H1 (cell line): ENCODE results near the gene C12orf76. TPM values are rescaled to one million over a fixed set of nuclear protein-coding genes. Genes with fewer than 3 reads are reported as not detected.

Experiments
- CTCF ChIA-PET: fragments of 300-600 bp; sonication (Branson Sonifier 250); formaldehyde crosslinking; loops from one replicate; lab custom pipeline; 2021; ENCODE audit not compliant: partially characterized antibody; lab: Charles Lee
- POLR2A ChIA-PET: fragments of 300-600 bp; sonication (Branson Sonifier 250); formaldehyde crosslinking; loops from one replicate; lab custom pipeline; 2021; ENCODE audit warnings: inconsistent platforms; ENCODE audit not compliant: partially characterized antibody; lab: Charles Lee
- DNase-seq, 2 experiments: peaks; one replicate each; pipeline versions ENCODE4 v3.0.0 to v3.0.0-alpha.2; 2010 to 2022; ENCODE audit warnings: low spot score in 2 of 2, low read depth in 1 of 2, mixed read lengths in 1 of 2
- FAIRE-seq: peaks from 2 replicates; lab custom pipeline; 2011; peaks lifted over from hg19 to GRCh38; lab: Jason Lieb, UNC
- H2AFZ ChIP-seq: 2 replicates; pipeline ENCODE4 v1.8.1; 2012; ENCODE audit warnings: low read length, inconsistent platforms
- H2AK5ac ChIP-seq: 2 replicates; pipeline ENCODE4 v1.6.1; 2013; ENCODE audit warnings: low read depth, low read length
- H2BK120ac ChIP-seq: replicated peaks from 2 replicates; pipeline ENCODE3; 2013; ENCODE audit warnings: low read depth, low read length, inconsistent platforms
- H2BK12ac ChIP-seq: 2 replicates; pipeline ENCODE4 v1.6.1; 2013; ENCODE audit warnings: low read depth, low read length
- H2BK15ac ChIP-seq: 2 replicates; pipeline ENCODE4 v1.6.1; 2013; ENCODE audit warnings: low read length
- H2BK20ac ChIP-seq: 2 replicates; pipeline ENCODE4 v1.6.1; 2013; ENCODE audit warnings: low read length
- H2BK5ac ChIP-seq: 2 replicates; pipeline ENCODE4 v1.6.1; 2013; ENCODE audit warnings: low read depth, low read length
- H3K14ac ChIP-seq: 2 replicates; pipeline ENCODE4 v1.6.1; 2013; ENCODE audit warnings: inconsistent platforms; ENCODE audit not compliant: insufficient read length
- H3K18ac ChIP-seq: 2 replicates; pipeline ENCODE4 v1.6.1; 2013; ENCODE audit warnings: low read length; ENCODE audit errors: extremely low read depth
- H3K23ac ChIP-seq: 2 replicates; pipeline ENCODE4 v1.6.1; 2013; ENCODE audit warnings: inconsistent platforms; ENCODE audit not compliant: insufficient read length
- H3K23me2 ChIP-seq: 2 replicates; pipeline ENCODE4 v1.6.1; 2013; ENCODE audit warnings: low read depth, low read length
- H3K27ac ChIP-seq: 2 replicates; pipeline ENCODE4 v1.6.1; 2011; ENCODE audit warnings: low read depth, low read length, inconsistent platforms
- H3K27me3 ChIP-seq, 4 experiments: replicated peaks in 1 of 4; 1 replicate in 1 of 4; 2 replicates in 3 of 4; pipeline versions ENCODE4 v1.6.1 to v1.8.1; 2011 to 2013; ENCODE audit warnings: low read length in 3 of 4, mild to moderate bottlenecking in 3 of 4, inconsistent platforms in 2 of 4, mixed read lengths in 2 of 4, moderate library complexity in 1 of 4; ENCODE audit not compliant: control insufficient read depth in 3 of 4, insufficient read depth in 3 of 4; ENCODE audit errors: extremely low read depth in 1 of 4
- H3K36me3 ChIP-seq, 4 experiments: 2 replicates each; pipeline versions ENCODE4 v1.6.1 to v1.8.1; 2011 to 2013; ENCODE audit warnings: mild to moderate bottlenecking in 4 of 4, low read length in 3 of 4, moderate library complexity in 2 of 4, control low read depth in 1 of 4, inconsistent platforms in 1 of 4; ENCODE audit not compliant: insufficient read depth in 4 of 4, control insufficient read depth in 2 of 4
- H3K4ac ChIP-seq: replicated peaks from 2 replicates; pipeline ENCODE3; 2013; ENCODE audit warnings: low read length, low read depth, mixed read lengths, inconsistent platforms; ENCODE audit not compliant: insufficient read length
- H3K4me1 ChIP-seq, 4 experiments: replicated peaks in 1 of 4; 1 replicate in 1 of 4; 2 replicates in 3 of 4; pipeline versions ENCODE4 v1.6.1 to v1.8.1; 2011 to 2013; ENCODE audit warnings: low read length in 3 of 4, inconsistent platforms in 2 of 4, mixed read lengths in 1 of 4; ENCODE audit not compliant: insufficient read depth in 4 of 4, control insufficient read depth in 3 of 4
- H3K4me2 ChIP-seq, 2 experiments: 2 replicates each; pipeline versions ENCODE4 v1.6.1 to v1.8.1; 2011 to 2013; ENCODE audit warnings: low read depth in 2 of 2, low read length in 2 of 2, control low read depth in 1 of 2, inconsistent platforms in 1 of 2, mild to moderate bottlenecking in 1 of 2; ENCODE audit not compliant: insufficient read depth in 1 of 2
- H3K4me3 ChIP-seq, 4 experiments: fragments of 200-600, 300-600 bp in 1 of 4; sonication (generic), shearing (Covaris generic), sonication (Bioruptor Twin) in 1 of 4; 2 replicates each; pipeline versions ENCODE4 v1.5.1 to v1.8.1; 2011 to 2016; ENCODE audit warnings: low read length in 4 of 4, low read depth in 3 of 4, control low read depth in 2 of 4, inconsistent platforms in 2 of 4, mild to moderate bottlenecking in 2 of 4, mixed read lengths in 1 of 4, moderate library complexity in 1 of 4; ENCODE audit not compliant: insufficient read depth in 2 of 4; ENCODE audit errors: extremely low read depth in 1 of 4
- H3K56ac ChIP-seq: replicated peaks from 2 replicates; pipeline ENCODE3; 2013; ENCODE audit warnings: low read depth, mild to moderate bottlenecking, mixed read lengths, low read length, inconsistent platforms; ENCODE audit not compliant: insufficient read length
- H3K79me1 ChIP-seq: 2 replicates; pipeline ENCODE4 v1.6.1; 2013; ENCODE audit warnings: low read depth, low read length, control low read depth
- H3K79me2 ChIP-seq, 2 experiments: 2 replicates each; pipeline versions ENCODE4 v1.6.1 to v1.8.1; 2012 to 2013; ENCODE audit warnings: low read length in 2 of 2, mild to moderate bottlenecking in 2 of 2, inconsistent platforms in 1 of 2; ENCODE audit not compliant: insufficient read depth in 2 of 2, control insufficient read depth in 1 of 2
- H3K9ac ChIP-seq, 4 experiments: replicated peaks in 1 of 4; 1 replicate in 1 of 4; 2 replicates in 3 of 4; pipeline versions ENCODE4 v1.6.1 to v1.8.1; 2011 to 2013; ENCODE audit warnings: low read depth in 3 of 4, low read length in 3 of 4, control low read depth in 2 of 4, mild to moderate bottlenecking in 2 of 4, moderate library complexity in 2 of 4, inconsistent platforms in 1 of 4; ENCODE audit errors: extremely low read depth in 1 of 4
- H3K9me3 ChIP-seq, 2 experiments: 2 replicates each; pipeline versions ENCODE4 v1.6.1 to v1.8.1; 2012 to 2013; ENCODE audit warnings: mild to moderate bottlenecking in 2 of 2, moderate library complexity in 2 of 2, control low read depth in 1 of 2, inconsistent platforms in 1 of 2, low read depth in 1 of 2, low read length in 1 of 2, mixed read lengths in 1 of 2; ENCODE audit not compliant: insufficient read depth in 2 of 2
- H4K20me1 ChIP-seq, 2 experiments: replicated peaks in 1 of 2; 2 replicates each; pipeline versions ENCODE3 to v1.8.1; 2011 to 2013; ENCODE audit warnings: inconsistent platforms in 2 of 2, low read length in 2 of 2, mild to moderate bottlenecking in 1 of 2; ENCODE audit not compliant: insufficient read depth in 2 of 2, control insufficient read depth in 1 of 2
- H4K5ac ChIP-seq: 2 replicates; pipeline ENCODE4 v1.6.1; 2013; ENCODE audit warnings: low read length, low read depth, mixed read lengths, inconsistent platforms; ENCODE audit not compliant: insufficient read length
- H4K8ac ChIP-seq: 2 replicates; pipeline ENCODE4 v1.8.0; 2013; ENCODE audit warnings: mild to moderate bottlenecking, moderate library complexity, low read length, inconsistent platforms; ENCODE audit not compliant: insufficient read depth; ENCODE audit errors: extremely low read depth
- H4K91ac ChIP-seq: replicated peaks from 2 replicates; pipeline ENCODE3; 2013; ENCODE audit warnings: low read length, mixed read lengths, inconsistent platforms; ENCODE audit not compliant: insufficient read length
- ATF2 ChIP-seq: IDR thresholded peaks from 2 replicates; pipeline ENCODE4 v1.6.1; 2012; ENCODE audit warnings: low read length, inconsistent platforms
- ATF3 ChIP-seq: IDR thresholded peaks from 2 replicates; pipeline ENCODE4 v1.6.1; 2011; ENCODE audit warnings: low read depth, mild to moderate bottlenecking, low read length; ENCODE audit not compliant: insufficient read depth
- BACH1 ChIP-seq: IDR thresholded peaks from 2 replicates; pipeline ENCODE4 v1.6.1; 2012; ENCODE audit warnings: low read length, improper control_type of control experiment
- CBX8 ChIP-seq: fragments of 300-800, 300-1000 bp; sonication (generic); IDR thresholded peaks from 2 replicates; pipeline ENCODE4 v1.7.1; 2016; ENCODE audit warnings: low read depth, low read length, borderline replicate concordance
- CHD1 ChIP-seq: IDR thresholded peaks from 2 replicates; pipeline ENCODE4 v1.6.1; 2012; ENCODE audit warnings: low read depth, low read length, improper control_type of control experiment
- WGBS, 2 experiments: shearing (Covaris generic) in 1 of 2; methylation state at CpG; one replicate each; pipeline versions ENCODE4 v1.1.6 to v1.1.7; 2013 to 2015; ENCODE audit warnings: low lambda C conversion rate in 2 of 2, mixed read lengths in 2 of 2, inconsistent platforms in 1 of 2, low coverage in 1 of 2, missing lambda C conversion rate in 1 of 2; ENCODE audit not compliant: insufficient replicate concordance in 2 of 2, insufficient coverage in 1 of 2, insufficient read length in 1 of 2; ENCODE audit errors: extremely low coverage in 1 of 2, missing lambda C conversion rate in 1 of 2; 5-methylcytosine and 5-hydroxymethylcytosine counted together
- polyA plus RNA-seq, 7 experiments: library from polyadenylated mRNA; depleted of rRNA in 3 of 7; stranded (reverse) in 5 of 7; unstranded in 2 of 7; fragments of >200 nt in 5 of 7; fragments of 200-250 nt in 2 of 7; gene quantifications; 1 replicate in 5 of 7; 2 replicates in 1 of 7; 4 replicates in 1 of 7; pipeline versions ENCODE4 v1.2.1 to v1.2.3, GENCODE V29; 2011 to 2013; ENCODE audit warnings: missing spikeins in 2 of 7, mixed read lengths in 2 of 7
- total RNA-seq: library from RNA; stranded (reverse); fragmentation: NEBNext Ultra II Directional; extraction: Animal tissue kit (Norgen Biotek cat#: 25700); gene quantifications from 2 replicates; pipeline ENCODE4 v1.2.1, GENCODE V29; 2021

The C12orf76 gene
- total and polyA plus RNA-seq, 2 of the 8 experiments (the other 6 are each of a cell fraction or from before 2014, with no cell fraction given), result 14.4 to 18.6 TPM

GRCh38 chr12:110042264-110042663 is 6.1 kb downstream of the C12orf76 start:
- H3K9me3 ChIP-seq, result no peaks in the 10 kb centered on the region
- no peak overlapping the region for H2BK12ac ChIP-seq
- no peak overlapping the region for H3K18ac ChIP-seq
- DNase-seq (no peak), FAIRE-seq (no peak)
- no peak overlapping the region for H2BK5ac ChIP-seq
- no peak overlapping the region for H2AFZ ChIP-seq
- no peak overlapping the region for H4K5ac ChIP-seq
- H3K9ac ChIP-seq, result no peak overlapping the region
- 0 out of 2 replicates have a peak, but pooled peaks cover 2% of the 10 kb centered on the region for H3K23me2 ChIP-seq
- POLR2A ChIA-PET, result interaction anchor here (0.7 kb wide), 1 partner anchor 40 kb away, joined by 4 read pairs; no protein-coding TSS in a partner anchor
- peaks cover 0 to 4% of the 10 kb centered on the region in 2 experiments for H4K20me1 ChIP-seq
- no peak overlapping the region; the same call in 1 of the 2 replicates for H2BK15ac ChIP-seq
- no peak overlapping the region for H4K91ac ChIP-seq
- H3K14ac ChIP-seq, result no peak overlapping the region
- no peak overlapping the region for H4K8ac ChIP-seq
- H3K27me3 ChIP-seq, result no peaks in the 10 kb centered on the region
- 95% methylated on average over 3 of the region's 3 CpGs; no CpG with 5 or more reads in 1 of the 2 experiments for WGBS, 2 experiments
- no peak overlapping the region for H3K4me3 ChIP-seq
- CTCF ChIA-PET, result interaction anchor here (0.6 to 1.3 kb wide), 9 partner anchors 9 to 1878 kb away, joined by 3 to 5 read pairs (median 3); no protein-coding TSS in a partner anchor
- no peak overlapping the region for H3K56ac ChIP-seq
- no peak overlapping the region; a peak in 1 of 4 replicates for H3K4me2 ChIP-seq
- no peak overlapping the region for H2AK5ac ChIP-seq
- H3K36me3 ChIP-seq, result peaks cover 0 to 12% (median 3%) of the 10 kb centered on the region in 4 experiments; a peak in 2 of 8 replicates
- H2BK120ac ChIP-seq, result no peak overlapping the region
- H3K27ac ChIP-seq, result no peak overlapping the region
- H3K79me2 ChIP-seq, result peaks cover 0 to 6% of the 10 kb centered on the region in 2 experiments; a peak in 2 of 4 replicates
- H2BK20ac ChIP-seq, result no peak overlapping the region
- H3K79me1 ChIP-seq, result 0 out of 2 replicates have a peak, but pooled peaks cover 5% of the 10 kb centered on the region
- peaks cover 0 to 2% (median 0%) of the 10 kb centered on the region in 4 experiments; a peak in 1 of 7 replicates for H3K4me1 ChIP-seq
- H3K4ac ChIP-seq, result no peak overlapping the region
- H3K23ac ChIP-seq, result no peak overlapping the region
- TF ChIP-seq ATF3 (no peak), CBX8 (no peak), ATF2 (no peak), BACH1 (no peak), CHD1 (no peak)
